Hepatocyte (in vitro differentiated cells): Measurements from ENCODE around the gene KMT2B. TPM values are rescaled to one million over a fixed set of nuclear protein-coding genes. Genes with fewer than 3 reads are reported as not detected.

Source experiments
- DNase-seq: peaks from one replicate; pipeline ENCODE4 v3.0.0-alpha.2; 2016; ENCODE audit warnings: low spot score
- H2AFZ ChIP-seq: fragments of 200-600 bp; sonication (generic); 2 replicates; pipeline ENCODE4 v1.6.0; 2016; ENCODE audit warnings: antibody characterized with exemption, mild to moderate bottlenecking
- H3K27ac ChIP-seq: fragments of 200-600 bp; sonication (generic); 2 replicates; pipeline ENCODE4 v1.5.1; 2016; ENCODE audit warnings: mild to moderate bottlenecking
- H3K27me3 ChIP-seq: fragments of 200-600 bp; sonication (generic); 2 replicates; pipeline ENCODE4 v1.6.1; 2016
- H3K36me3 ChIP-seq: fragments of 200-600 bp; sonication (generic); replicated peaks from 2 replicates; pipeline ENCODE4 v1.5.1; 2016; ENCODE audit warnings: low read depth; ENCODE audit not compliant: insufficient read depth
- H3K4me1 ChIP-seq: fragments of 200-600 bp; sonication (generic); 2 replicates; pipeline ENCODE4 v1.5.1; 2016; ENCODE audit warnings: mild to moderate bottlenecking, moderate library complexity; ENCODE audit not compliant: insufficient read depth
- H3K4me2 ChIP-seq: fragments of 200-600 bp; sonication (generic); 2 replicates; pipeline ENCODE4 v1.6.0; 2016
- H3K4me3 ChIP-seq: fragments of 200-600 bp; sonication (generic); 2 replicates; pipeline ENCODE4 v1.5.1; 2016; ENCODE audit warnings: mild to moderate bottlenecking
- H3K79me2 ChIP-seq: fragments of 200-600 bp; sonication (generic); 2 replicates; pipeline ENCODE4 v1.6.0; 2017; ENCODE audit warnings: mild to moderate bottlenecking
- H3K9me2 ChIP-seq: fragments of 200-600 bp; sonication (generic); replicated peaks from 2 replicates; pipeline ENCODE4 v1.6.0; 2017; ENCODE audit warnings: mild to moderate bottlenecking; ENCODE audit not compliant: insufficient read depth
- H3K9me3 ChIP-seq: fragments of 200-600 bp; sonication (generic); 2 replicates; pipeline ENCODE4 v1.5.1; 2016; ENCODE audit warnings: low read depth, mild to moderate bottlenecking
- H4K20me1 ChIP-seq: fragments of 200-600 bp; sonication (generic); 2 replicates; pipeline ENCODE4 v1.6.0; 2016; ENCODE audit warnings: mild to moderate bottlenecking; ENCODE audit not compliant: insufficient read depth, poor library complexity, severe bottlenecking
- EZH2 ChIP-seq: fragments of 200-600 bp; sonication (generic); IDR thresholded peaks from 2 replicates; pipeline ENCODE4 v1.6.1; 2016; ENCODE audit warnings: antibody characterized with exemption, mild to moderate bottlenecking, borderline replicate concordance
- EZH2phosphoT487 ChIP-seq: fragments of 200-600 bp; sonication (generic); IDR thresholded peaks from one replicate; pipeline ENCODE4 v1.6.1; 2018; ENCODE audit warnings: antibody characterized with exemption, mild to moderate bottlenecking, low read depth, moderate library complexity; ENCODE audit not compliant: unreplicated experiment, severe bottlenecking
- WGBS: methylation state at CpG from one replicate; pipeline ENCODE4 v1.1.6; 2016; ENCODE audit warnings: low lambda C conversion rate; ENCODE audit errors: missing lambda C conversion rate; 5-methylcytosine and 5-hydroxymethylcytosine counted together
- polyA plus RNA-seq: library from polyadenylated mRNA; unstranded; fragments of >200 nt; fragmentation: Nextera tagmentation; extraction: Ambion mirVana; gene quantifications from 2 replicates; pipeline ENCODE4 v1.2.1, GENCODE V29; 2016
- total RNA-seq: library from RNA; depleted of rRNA; stranded (reverse); fragments of >200 nt; gene quantifications from 2 replicates; pipeline ENCODE4 v1.2.3, GENCODE V29; 2014
- TF ChIP-seq, protein P1 (sequence below): fragments of 200-600 bp; sonication (generic); IDR thresholded peaks from 2 replicates; pipeline ENCODE4 v1.5.1; 2016; ENCODE audit warnings: antibody characterized with exemption, mild to moderate bottlenecking; ENCODE audit not compliant: poor library complexity

The KMT2B gene
- total and polyA plus RNA-seq, 2 experiments from 2014 or later = 9.3 to 12.8 TPM

DNA sequence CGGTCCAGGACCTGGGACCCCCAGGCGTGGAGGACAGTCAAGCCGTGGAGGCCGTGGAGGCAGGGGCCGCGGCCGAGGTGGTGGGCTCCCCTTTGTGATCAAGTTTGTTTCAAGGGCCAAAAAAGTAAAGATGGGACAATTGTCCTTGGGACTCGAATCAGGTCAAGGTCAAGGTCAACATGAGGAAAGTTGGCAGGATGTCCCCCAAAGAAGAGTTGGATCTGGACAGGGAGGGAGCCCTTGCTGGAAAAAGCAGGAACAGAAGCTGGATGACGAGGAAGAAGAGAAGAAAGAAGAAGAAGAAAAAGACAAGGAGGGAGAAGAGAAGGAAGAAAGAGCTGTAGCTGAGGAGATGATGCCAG is 2.3 kb downstream of the KMT2B start:
- H3K9me3 ChIP-seq = no peaks in the 10 kb centered on the region
- no peak overlapping the region for H3K27ac ChIP-seq
- no peak for DNase-seq
- no peak overlapping the region for H3K4me3 ChIP-seq
- peaks cover 15% of the 10 kb centered on the region for H3K4me1 ChIP-seq
- H3K4me2 ChIP-seq = no peak overlapping the region
- TF ChIP-seq, protein P1, sequence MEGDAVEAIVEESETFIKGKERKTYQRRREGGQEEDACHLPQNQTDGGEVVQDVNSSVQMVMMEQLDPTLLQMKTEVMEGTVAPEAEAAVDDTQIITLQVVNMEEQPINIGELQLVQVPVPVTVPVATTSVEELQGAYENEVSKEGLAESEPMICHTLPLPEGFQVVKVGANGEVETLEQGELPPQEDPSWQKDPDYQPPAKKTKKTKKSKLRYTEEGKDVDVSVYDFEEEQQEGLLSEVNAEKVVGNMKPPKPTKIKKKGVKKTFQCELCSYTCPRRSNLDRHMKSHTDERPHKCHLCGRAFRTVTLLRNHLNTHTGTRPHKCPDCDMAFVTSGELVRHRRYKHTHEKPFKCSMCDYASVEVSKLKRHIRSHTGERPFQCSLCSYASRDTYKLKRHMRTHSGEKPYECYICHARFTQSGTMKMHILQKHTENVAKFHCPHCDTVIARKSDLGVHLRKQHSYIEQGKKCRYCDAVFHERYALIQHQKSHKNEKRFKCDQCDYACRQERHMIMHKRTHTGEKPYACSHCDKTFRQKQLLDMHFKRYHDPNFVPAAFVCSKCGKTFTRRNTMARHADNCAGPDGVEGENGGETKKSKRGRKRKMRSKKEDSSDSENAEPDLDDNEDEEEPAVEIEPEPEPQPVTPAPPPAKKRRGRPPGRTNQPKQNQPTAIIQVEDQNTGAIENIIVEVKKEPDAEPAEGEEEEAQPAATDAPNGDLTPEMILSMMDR = no peak
- no peak overlapping the region for H2AFZ ChIP-seq
- no peaks in the 10 kb centered on the region for H3K27me3 ChIP-seq
- 98% methylated on average over 9 of the region's 9 CpGs for WGBS
- peaks cover 25% of the 10 kb centered on the region for H4K20me1 ChIP-seq
- H3K9me2 ChIP-seq = no peaks in the 10 kb centered on the region
- H3K36me3 ChIP-seq = no peaks in the 10 kb centered on the region
- peaks cover 46% of the 10 kb centered on the region for H3K79me2 ChIP-seq

DNA sequence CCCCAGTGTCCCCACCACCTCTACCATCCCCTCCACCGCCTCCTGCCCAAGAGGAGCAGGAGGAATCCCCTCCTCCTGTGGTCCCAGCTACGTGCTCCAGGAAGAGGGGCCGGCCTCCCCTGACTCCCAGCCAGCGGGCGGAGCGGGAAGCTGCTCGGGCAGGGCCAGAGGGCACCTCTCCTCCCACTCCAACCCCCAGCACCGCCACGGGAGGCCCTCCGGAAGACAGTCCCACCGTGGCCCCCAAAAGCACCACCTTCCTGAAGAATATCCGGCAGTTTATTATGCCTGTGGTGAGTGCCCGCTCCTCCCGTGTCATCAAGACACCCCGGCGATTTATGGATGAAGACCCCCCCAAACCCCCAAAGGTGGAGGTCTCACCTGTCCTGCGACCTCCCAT is 2.8 kb downstream of the KMT2B start:
- DNase-seq = no peak
- Histone ChIP-seq H4K20me1 (peaks cover 25% of the 10 kb centered on the region), H3K36me3 (no peaks in the 10 kb centered on the region), H2AFZ (no peak overlapping the region), H3K4me2 (no peak overlapping the region), H3K4me1 (peaks cover 12% of the 10 kb centered on the region), H3K27ac (no peak overlapping the region), H3K9me2 (no peaks in the 10 kb centered on the region), H3K4me3 (no peak overlapping the region), H3K79me2 (peaks cover 42% of the 10 kb centered on the region), H3K27me3 (no peaks in the 10 kb centered on the region), H3K9me3 (no peaks in the 10 kb centered on the region)
- WGBS = 97% methylated on average over 11 of the region's 17 CpGs
- TF ChIP-seq, protein P1 = no peak
- TF ChIP-seq EZH2 = no peak
- TF ChIP-seq EZH2phosphoT487 = no peak

DNA sequence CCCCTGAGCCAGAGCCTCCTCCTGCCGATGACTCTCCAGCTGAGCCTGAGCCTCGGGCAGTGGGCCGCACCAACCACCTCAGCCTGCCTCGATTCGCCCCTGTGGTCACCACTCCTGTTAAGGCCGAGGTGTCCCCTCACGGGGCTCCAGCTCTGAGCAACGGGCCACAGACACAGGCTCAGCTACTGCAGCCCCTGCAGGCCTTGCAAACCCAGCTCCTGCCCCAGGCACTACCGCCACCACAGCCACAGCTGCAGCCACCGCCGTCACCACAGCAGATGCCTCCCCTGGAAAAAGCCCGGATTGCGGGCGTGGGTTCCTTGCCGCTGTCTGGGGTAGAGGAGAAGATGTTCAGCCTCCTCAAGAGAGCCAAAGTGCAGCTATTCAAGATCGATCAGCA is 3.6 kb downstream of the KMT2B start:
- peaks cover 25% of the 10 kb centered on the region for H4K20me1 ChIP-seq
- DNase-seq = no peak
- no peaks in the 10 kb centered on the region for H3K36me3 ChIP-seq
- H3K27me3 ChIP-seq = no peaks in the 10 kb centered on the region
- WGBS = 97% methylated on average over 16 of the region's 16 CpGs
- TF ChIP-seq EZH2 = no peak
- no peak for TF ChIP-seq EZH2phosphoT487
- TF ChIP-seq, protein P1 = no peak
- H3K4me3 ChIP-seq = no peak overlapping the region
- no peak overlapping the region for H3K4me2 ChIP-seq
- H3K9me2 ChIP-seq = no peaks in the 10 kb centered on the region
- H3K27ac ChIP-seq = no peak overlapping the region
- H3K79me2 ChIP-seq = peaks cover 42% of the 10 kb centered on the region
- no peak overlapping the region for H2AFZ ChIP-seq
- no peaks in the 10 kb centered on the region for H3K9me3 ChIP-seq
- H3K4me1 ChIP-seq = peaks cover 6% of the 10 kb centered on the region

DNA sequence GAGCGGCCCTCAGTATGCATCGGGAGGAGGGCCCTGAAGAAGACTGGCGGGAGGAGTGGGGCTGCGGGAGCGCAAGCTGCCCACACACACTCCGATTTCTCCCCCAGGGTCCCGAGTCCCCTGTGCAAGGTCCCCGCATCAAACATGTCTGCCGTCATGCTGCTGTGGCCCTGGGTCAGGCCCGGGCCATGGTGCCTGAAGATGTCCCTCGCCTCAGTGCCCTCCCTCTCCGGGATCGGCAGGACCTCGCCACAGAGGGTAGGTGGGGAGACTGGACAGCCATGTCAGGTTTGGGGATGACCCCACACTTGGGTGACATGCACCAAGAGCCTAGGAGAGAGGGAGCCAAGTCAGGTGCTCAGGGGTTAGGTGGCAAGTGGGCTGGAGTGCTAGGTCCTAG is 4.7 kb downstream of the KMT2B start:
- H4K20me1 ChIP-seq = peaks cover 25% of the 10 kb centered on the region

More for the DNA sequence above, 4.7 kb downstream of the KMT2B start:
- Histone ChIP-seq H3K79me2 (peaks cover 42% of the 10 kb centered on the region), H2AFZ (no peak overlapping the region), H3K27me3 (no peaks in the 10 kb centered on the region), H3K9me2 (no peaks in the 10 kb centered on the region), H3K4me3 (no peak overlapping the region), H3K27ac (no peak overlapping the region), H3K9me3 (no peaks in the 10 kb centered on the region), H3K4me2 (no peak overlapping the region), H3K36me3 (no peaks in the 10 kb centered on the region), H3K4me1 (peaks cover 6% of the 10 kb centered on the region)
- no peak for DNase-seq
- WGBS = 97% methylated on average over 14 of the region's 14 CpGs
- TF ChIP-seq EZH2phosphoT487 (no peak), EZH2 (no peak)
- TF ChIP-seq, protein P1 = no peak
